ENCODE results near the gene CALD1. TPM values are rescaled to one million over a fixed set of nuclear protein-coding genes. Genes with fewer than 3 reads are reported as not detected.

Gene CALD1
- total and polyA plus RNA-seq, 7 donors = 34.7 to 2,150 (median 1,069) TPM

DNA sequence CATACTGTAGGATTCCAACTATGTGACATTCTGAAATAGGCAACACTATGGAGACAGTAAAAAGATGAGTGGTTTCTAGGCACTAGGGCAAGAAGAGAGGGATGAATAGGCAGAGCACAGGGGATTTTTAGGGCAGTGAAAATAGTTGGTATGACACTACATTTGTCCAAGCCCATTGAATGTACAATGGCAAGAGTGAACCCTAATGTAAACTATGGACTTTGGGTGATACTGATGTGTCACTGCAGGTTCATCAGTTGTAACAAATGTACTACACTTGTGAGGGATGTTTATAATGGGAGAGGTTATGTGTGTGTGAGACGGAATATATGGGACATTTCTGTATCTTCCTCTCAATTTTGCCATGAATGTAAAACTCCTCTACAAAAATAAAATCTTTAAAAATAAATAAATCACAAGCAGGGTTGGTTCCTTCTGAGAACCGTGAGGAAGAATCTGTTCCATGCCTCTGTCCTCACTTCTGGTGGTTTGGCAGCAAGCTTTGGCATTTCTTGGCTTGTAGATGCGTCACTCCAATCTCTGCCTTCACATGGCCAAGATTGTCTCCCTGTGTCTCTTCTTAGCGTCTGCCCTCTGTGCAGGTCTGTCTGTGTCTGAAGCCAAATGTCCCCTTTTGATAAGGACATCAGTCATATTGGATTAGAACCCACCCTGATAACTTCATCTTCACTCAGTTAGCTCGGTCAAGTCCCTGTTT is 123.8 kb downstream of the CALD1 start:
- peaks cover 0 to 7% (median 2%) of the 10 kb centered on the region in 4 donors for H3K36me3 ChIP-seq
- TF ChIP-seq EP300 (IDR thresholded peaks at IDR 0.05) = peak in 2 of 4 donors; percentile 35 to 38
- no peak for TF ChIP-seq POLR2A (IDR thresholded peaks at IDR 0.05)
- peak in 2 of 4 donors; percentile 7 to 16 for TF ChIP-seq POLR2AphosphoS5 (IDR thresholded peaks at IDR 0.05)
- peaks cover 0 to 100% (median 91%) of the 10 kb centered on the region in 4 donors for H3K4me1 ChIP-seq
- no peak for DNase-seq
- peak overlapping the region; percentile 52 to 88 (median 74) for H3K27ac ChIP-seq
- H3K9me3 ChIP-seq = no peaks in the 10 kb centered on the region
- no peak overlapping the region for H3K4me3 ChIP-seq
- no peaks in the 10 kb centered on the region for H3K27me3 ChIP-seq
- intact Hi-C loops (cut with DNase I) = loop anchor here (5.0 kb wide), 1 partner anchor 44 kb away; no protein-coding TSS in a partner anchor
- WGBS, 2 donors = 87 to 91% methylated on average over 5 of the region's 5 CpGs

DNA sequence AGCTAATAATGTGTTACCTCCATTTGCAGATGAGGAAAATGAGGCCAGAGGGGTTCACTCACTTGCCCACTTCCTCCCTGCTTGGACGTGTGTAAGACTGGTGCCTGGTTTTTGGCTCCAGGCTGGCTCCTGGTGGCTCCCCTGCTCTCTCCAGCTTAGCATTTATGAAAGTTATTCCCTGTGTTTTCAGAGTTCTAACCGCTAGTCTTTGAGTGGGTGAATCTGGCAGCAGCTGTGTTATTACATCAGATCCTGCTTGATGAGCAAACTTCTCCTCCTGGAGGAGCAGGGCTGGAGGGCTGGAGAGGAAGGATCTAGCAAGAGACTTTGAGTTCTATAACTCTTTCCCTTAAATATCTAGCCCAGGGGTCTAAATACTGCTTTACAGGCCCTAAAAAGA is 125.9 kb downstream of the CALD1 start:
- Histone ChIP-seq H3K4me1 (peaks cover 0 to 100% (median 89%) of the 10 kb centered on the region in 4 donors), H3K9me3 (no peaks in the 10 kb centered on the region), H3K4me3 (no peak overlapping the region), H3K27me3 (no peaks in the 10 kb centered on the region), H3K36me3 (peaks cover 0 to under 1% (median 0%) of the 10 kb centered on the region in 4 donors), H3K27ac (peak overlapping the region; percentile 28 to 88 (median 74))
- TF ChIP-seq POLR2A (IDR thresholded peaks at IDR 0.05) = no peak
- peak in 3 of 4 donors; percentile 20 to 55 (median 28) for TF ChIP-seq POLR2AphosphoS5 (IDR thresholded peaks at IDR 0.05)
- intact Hi-C loops (cut with DNase I) = no loop called here
- WGBS, 2 donors = 44 to 52% methylated on average over 2 of the region's 2 CpGs
- DNase-seq = peak; percentile 90

DNA sequence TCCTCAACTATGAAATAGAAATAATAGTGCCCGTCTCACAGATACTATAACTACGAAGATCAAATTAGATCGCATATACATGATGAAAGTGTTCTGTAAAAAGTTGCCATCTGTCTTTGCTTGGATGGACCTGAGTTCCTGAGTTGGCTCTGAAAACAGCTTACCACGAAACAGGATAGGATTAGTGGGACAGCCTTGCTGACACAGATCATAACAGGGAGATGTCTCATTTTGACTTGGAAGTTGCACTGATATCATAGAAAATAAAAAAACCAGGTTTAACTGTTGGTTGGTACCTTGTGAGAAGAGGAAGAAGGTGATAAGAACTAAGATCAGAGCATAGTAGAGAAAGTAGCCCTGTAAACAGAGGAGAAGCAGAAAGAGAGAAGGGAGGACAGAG is 127.6 kb downstream of the CALD1 start:
- WGBS, 2 donors = 88 to 93% methylated on average over 4 of the region's 4 CpGs
- intact Hi-C loops (cut with DNase I) = no loop called here
- Histone ChIP-seq H3K9me3 (no peaks in the 10 kb centered on the region), H3K36me3 (peaks cover 0 to 5% (median 0%) of the 10 kb centered on the region in 4 donors), H3K27ac (peak overlapping the region; percentile 28 to 88 (median 74)), H3K4me3 (no peak overlapping the region), H3K4me1 (peaks cover 0 to 93% (median 87%) of the 10 kb centered on the region in 4 donors), H3K27me3 (no peaks in the 10 kb centered on the region)
- TF ChIP-seq POLR2A (IDR thresholded peaks at IDR 0.05) = no peak
- TF ChIP-seq POLR2AphosphoS5 (IDR thresholded peaks at IDR 0.05) = no peak
- TF ChIP-seq, protein P1, sequence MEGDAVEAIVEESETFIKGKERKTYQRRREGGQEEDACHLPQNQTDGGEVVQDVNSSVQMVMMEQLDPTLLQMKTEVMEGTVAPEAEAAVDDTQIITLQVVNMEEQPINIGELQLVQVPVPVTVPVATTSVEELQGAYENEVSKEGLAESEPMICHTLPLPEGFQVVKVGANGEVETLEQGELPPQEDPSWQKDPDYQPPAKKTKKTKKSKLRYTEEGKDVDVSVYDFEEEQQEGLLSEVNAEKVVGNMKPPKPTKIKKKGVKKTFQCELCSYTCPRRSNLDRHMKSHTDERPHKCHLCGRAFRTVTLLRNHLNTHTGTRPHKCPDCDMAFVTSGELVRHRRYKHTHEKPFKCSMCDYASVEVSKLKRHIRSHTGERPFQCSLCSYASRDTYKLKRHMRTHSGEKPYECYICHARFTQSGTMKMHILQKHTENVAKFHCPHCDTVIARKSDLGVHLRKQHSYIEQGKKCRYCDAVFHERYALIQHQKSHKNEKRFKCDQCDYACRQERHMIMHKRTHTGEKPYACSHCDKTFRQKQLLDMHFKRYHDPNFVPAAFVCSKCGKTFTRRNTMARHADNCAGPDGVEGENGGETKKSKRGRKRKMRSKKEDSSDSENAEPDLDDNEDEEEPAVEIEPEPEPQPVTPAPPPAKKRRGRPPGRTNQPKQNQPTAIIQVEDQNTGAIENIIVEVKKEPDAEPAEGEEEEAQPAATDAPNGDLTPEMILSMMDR (IDR thresholded peaks at IDR 0.05) = no peak
- no peak for TF ChIP-seq EP300 (IDR thresholded peaks at IDR 0.05)
- no peak for DNase-seq

DNA sequence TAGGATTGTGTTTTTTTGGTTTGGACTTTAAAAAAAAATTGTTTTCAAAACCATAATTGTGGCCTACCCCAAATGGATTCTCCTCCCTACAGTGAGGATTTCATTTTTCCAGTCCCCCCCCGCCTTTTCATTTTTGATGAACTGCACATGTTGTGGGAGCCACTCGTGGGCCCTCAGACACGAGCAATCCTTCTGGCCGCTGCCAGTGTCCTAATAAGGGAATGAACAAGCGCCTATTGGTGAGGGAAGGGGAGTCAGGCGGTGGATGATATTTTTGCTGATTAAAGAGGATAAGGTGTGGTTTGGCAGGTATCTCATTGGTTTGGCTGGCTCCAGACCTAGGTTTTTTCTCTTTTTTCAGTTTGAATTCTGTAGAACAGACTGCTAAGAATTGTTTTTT is 128.2 kb downstream of the CALD1 start:
- Histone ChIP-seq H3K4me1 (peaks cover 0 to 92% (median 83%) of the 10 kb centered on the region in 4 donors), H3K27me3 (no peaks in the 10 kb centered on the region), H3K27ac (peak overlapping the region; percentile 28 to 88 (median 74)), H3K36me3 (peaks cover 0 to 10% (median 0%) of the 10 kb centered on the region in 4 donors), H3K9me3 (no peaks in the 10 kb centered on the region), H3K4me3 (no peak overlapping the region)
- DNase-seq = no peak
- WGBS, 2 donors = 66 to 71% methylated on average over 6 of the region's 6 CpGs
- TF ChIP-seq EP300 (IDR thresholded peaks at IDR 0.05) (peak in 1 of 4 donors; percentile 91), POLR2AphosphoS5 (IDR thresholded peaks at IDR 0.05) (peak in 3 of 4 donors; percentile 24 to 81 (median 61)), POLR2A (IDR thresholded peaks at IDR 0.05) (no peak)
- TF ChIP-seq, protein P1 (IDR thresholded peaks at IDR 0.05) = no peak
- intact Hi-C loops (cut with DNase I) = no loop called here

DNA sequence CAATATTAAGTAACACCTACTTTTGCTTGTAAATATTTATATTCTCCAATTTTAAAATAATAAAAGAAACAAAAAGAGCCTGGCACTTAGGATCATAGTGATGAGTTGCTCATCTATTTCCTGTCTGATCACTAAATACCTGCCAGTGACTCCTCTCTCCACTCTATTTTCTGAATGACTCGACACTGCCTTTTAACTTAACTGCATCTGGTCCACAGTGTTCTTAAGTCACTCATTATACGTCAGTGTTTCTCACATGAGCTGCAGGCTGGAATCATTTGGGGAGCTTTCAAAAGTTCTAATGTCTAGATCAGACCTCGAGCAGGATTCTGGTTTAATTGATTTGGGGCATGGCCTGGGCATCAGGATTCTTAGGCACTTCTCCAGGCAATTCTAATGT is 128.9 kb downstream of the CALD1 start:
- intact Hi-C loops (cut with DNase I) = no loop called here
- no peak for DNase-seq
- no peaks in the 10 kb centered on the region for H3K27me3 ChIP-seq
- no peak overlapping the region for H3K4me3 ChIP-seq
- peak overlapping the region; percentile 28 to 88 (median 74) for H3K27ac ChIP-seq
- WGBS, 2 donors = 74 to 75% methylated on average over 3 of the region's 3 CpGs
- TF ChIP-seq, protein P1 (IDR thresholded peaks at IDR 0.05) = no peak
- TF ChIP-seq POLR2A (IDR thresholded peaks at IDR 0.05) (no peak), EP300 (IDR thresholded peaks at IDR 0.05) (peak in 1 of 4 donors; percentile 70), POLR2AphosphoS5 (IDR thresholded peaks at IDR 0.05) (peak in 1 of 4 donors; percentile 27)
- H3K9me3 ChIP-seq = no peaks in the 10 kb centered on the region
- peaks cover 0 to 13% (median 0%) of the 10 kb centered on the region in 4 donors for H3K36me3 ChIP-seq
- peaks cover 0 to 85% (median 78%) of the 10 kb centered on the region in 4 donors for H3K4me1 ChIP-seq
